Measurements from ENCODE around the gene CENPK.
"Not testable (repeated sequence)": the region's sequence is repeated elsewhere in the genome, so short reads cannot be mapped to it uniquely, and the experiment has no call there.

The CENPK gene

GRCh38 chr5:65506961-65507360 is 56.0 kb downstream of the CENPK start:
- DNase-seq (ENCODE audit: low spot score) = no peak

- DNase-seq (ENCODE audit: low spot score) = no peak
These were observed 73.8 kb downstream of the CENPK start for GRCh38 chr5:65489119-65489518.

GRCh38 chr5:65488038-65488687 is 74.8 kb downstream of the CENPK start:
- DNase-seq (ENCODE audit: low spot score) = not testable (repeated sequence)

DNA sequence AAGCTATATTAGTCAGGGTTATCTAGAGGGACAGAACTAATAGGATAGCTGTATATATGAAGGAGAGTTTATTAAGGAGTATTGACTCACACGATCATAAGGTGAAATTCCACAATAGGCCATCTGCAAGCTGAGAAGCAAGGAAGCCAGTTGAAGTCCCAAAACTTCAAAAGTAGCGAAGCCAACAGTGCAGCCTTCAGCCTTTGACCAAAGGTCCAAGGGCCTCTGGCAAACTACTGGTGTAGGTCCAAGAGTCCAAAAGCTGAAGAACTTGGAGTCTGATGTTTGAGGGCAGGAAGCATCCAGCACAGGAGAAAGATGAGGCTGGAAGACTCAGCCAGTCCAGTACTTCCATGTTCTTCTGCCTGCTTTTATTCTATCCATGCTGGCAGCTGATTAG is 76.2 kb downstream of the CENPK start:
- DNase-seq (ENCODE audit: low spot score) = not testable (repeated sequence)

DNA sequence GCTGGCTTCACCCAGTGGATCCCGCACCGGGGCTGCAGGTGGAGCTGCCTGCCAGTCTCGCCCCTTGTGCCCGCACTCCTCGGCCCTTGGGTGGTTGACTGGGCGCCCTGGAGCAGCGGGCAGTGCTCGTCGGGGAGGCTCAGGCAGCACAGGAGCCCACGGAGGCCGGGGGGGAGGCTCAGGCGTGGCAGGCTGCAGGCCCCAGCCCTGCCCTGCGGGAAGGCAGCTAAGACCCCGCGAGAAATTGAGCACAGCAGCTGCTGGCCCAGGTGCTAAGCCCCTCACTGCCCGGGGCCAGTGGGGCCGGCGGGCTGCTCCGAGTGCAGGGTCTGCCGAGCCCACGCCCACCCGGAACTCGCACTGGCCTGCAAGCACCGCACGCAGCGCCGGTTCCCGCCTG is 77.6 kb downstream of the CENPK start:
- no peak for DNase-seq (ENCODE audit: low spot score)

DNA sequence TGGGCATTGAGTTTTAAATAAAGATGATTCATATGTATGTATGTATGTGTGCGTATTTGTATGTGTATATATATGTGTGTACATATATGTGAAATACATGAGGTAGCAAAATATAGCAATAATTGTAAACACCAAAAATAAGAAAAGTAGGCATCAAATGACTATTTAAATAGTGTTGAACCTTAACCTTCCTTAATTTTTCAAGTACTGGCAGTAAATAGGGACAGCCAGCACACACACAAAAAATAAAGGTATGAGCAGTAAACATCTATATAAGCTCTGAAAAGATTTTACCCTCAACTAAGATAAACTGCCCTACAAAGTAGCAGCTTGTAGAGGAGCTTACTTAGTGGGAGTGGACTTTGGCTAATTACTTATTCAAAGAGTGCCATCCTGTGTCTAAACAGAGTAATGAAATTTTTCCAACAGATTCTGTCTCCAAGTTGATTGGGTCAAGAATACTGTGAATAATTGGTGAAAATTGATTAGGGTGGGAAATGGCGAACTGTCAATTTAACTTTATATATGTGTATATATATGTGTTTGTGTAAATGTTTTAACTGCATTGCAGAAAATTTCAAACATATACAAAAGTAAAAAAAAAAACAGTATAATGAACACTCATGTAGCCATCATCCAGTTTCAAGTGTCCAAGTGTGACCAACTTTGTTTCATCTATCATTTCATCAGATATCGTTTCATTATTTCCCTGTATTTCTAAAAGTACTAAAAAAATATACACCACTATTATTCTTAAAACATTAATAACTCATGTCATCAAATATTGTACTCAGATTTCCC is 79.2 kb downstream of the CENPK start:
- DNase-seq (ENCODE audit: low spot score) = peak; percentile 83

- DNase-seq (ENCODE audit: low spot score) = peak; percentile 58
These were observed 80.0 kb downstream of the CENPK start for GRCh38 chr5:65482736-65483545.

- no peak for DNase-seq (ENCODE audit: low spot score)
These were observed 80.7 kb downstream of the CENPK start for GRCh38 chr5:65482296-65482735.

- peak; percentile 96 for DNase-seq (ENCODE audit: low spot score)
These were observed 81.2 kb downstream of the CENPK start, which contains the start of gene ADAMTS6 for GRCh38 chr5:65481635-65482295. Gene ADAMTS6, minus strand, starts transcription at chr5:65481920. Its CDS starts 8,247 bp downstream, at chr5:65473673.

DNA sequence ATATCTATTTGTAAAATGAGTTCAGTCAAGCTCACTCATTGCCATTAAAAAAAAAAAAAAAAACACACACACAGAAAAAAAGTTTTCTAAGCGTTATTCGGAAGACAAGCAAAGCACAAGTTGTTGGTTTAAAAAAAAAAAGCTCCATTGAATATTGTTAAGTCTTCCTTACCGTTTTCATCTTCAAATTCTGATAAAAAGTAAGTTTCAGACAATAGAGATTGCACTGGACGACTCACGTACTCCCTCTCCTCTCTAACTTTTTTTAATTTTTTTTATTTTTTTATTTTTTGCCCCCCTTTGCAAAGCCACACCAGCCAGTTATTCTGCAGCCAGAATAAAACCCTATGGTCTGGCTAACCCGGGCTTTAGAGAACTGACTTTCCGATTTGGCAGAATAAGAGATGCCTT is 81.8 kb downstream of the CENPK start:
- DNase-seq (ENCODE audit: low spot score) = no peak

DNA sequence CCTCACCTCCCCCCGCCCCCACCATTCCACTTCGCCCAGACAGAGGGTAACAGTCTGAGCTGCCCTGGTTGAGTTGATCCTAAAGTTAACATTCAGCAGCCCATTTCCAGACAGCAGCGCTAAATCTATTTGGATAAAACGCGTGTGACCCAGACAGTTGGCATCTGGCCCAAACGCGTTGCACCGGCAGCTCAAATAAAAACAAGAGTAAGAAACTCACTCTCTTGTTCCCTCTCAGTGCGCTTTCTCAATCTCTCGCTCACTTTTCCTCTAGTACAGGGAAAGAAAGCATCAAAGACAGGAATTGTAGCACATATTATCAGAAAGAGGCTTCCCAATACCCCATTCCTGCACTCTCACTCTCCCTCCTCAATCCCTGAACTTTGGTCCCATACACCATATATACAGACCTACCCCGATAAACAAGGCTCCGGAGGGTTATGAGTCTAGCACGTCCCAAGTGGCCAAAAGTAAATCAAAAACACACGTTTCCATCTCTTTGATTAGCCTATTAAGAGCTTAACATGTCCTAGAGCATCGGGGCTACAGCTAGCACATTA is 82.6 kb downstream of the CENPK start:
- DNase-seq (ENCODE audit: low spot score) = peak; percentile 86

DNA sequence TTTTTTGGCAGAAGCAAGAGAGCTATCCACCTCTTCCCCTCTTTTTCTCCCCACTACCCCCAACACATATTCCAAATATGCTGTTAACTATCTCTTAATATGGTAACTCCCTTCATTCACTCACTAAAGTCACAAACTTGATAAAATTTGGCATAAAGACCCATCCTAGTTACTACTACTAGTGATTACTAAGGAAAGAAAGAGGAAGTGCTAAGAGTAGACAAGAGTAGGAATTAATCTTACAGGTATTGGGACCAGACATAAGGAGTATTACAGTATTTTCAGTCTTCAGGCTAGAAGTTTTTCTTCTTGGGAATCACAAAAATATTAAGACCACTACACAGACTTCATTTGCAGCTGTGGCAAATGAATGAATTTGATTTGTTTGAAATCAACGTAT is 83.4 kb downstream of the CENPK start:
- no peak for DNase-seq (ENCODE audit: low spot score)

DNA sequence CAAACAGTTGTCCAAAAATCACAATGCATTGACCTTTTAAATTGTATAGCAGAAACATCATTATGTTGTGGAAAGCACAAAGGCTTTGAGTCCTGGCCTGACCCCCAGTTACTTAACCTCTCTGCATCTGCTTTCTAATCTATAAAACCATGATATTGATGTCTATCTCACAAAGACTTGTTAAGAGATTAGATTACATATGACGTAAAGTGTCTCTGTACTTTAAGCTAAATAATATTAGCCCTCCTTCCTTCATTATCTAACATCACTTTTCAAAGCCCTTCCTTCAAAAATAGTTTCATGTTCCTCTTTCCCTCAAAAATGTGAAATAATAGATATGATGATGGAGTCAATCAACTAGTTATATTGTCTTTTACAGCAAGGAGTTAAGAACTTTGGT is 84.6 kb downstream of the CENPK start:
- DNase-seq (ENCODE audit: low spot score) = no peak

DNA sequence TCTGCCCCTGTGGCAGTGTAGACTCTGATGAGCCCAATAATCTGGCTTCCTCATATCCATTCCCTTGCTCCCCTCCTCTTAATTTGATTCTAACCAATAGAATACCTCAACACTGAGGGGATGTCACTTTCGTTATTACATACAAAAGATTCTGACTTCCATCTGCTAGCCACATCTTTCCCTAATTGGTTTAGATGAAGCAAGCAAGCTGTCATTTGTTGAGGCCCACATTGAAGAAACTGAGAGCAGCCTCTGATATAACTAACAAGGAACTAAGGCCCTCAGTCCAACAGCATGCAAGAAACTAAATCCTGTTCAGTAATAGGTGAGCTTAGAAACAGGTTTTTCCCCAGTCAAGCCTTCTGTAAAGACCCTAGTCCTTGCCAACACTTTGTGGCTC is 87.1 kb downstream of the CENPK start:
- DNase-seq (ENCODE audit: low spot score) = no peak

DNA sequence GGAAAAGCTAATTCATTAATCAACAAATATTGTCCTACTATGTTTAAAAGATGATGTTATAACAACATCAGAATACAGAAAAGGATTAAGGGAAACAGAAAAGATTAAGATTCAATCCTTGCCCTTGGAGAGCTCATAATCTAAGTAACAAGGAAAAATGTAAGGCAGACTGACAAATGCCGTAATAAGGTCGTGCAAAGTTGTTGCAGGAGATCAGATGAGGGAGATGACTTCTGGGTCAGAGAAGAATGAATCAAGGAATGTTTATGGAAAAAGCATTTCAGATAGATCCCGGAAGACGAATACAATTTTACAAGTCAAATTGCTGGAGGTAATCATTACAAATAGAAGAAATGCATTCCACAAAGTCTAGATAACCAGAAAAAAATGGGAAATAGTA is 87.6 kb downstream of the CENPK start:
- DNase-seq (ENCODE audit: low spot score) = no peak

DNA sequence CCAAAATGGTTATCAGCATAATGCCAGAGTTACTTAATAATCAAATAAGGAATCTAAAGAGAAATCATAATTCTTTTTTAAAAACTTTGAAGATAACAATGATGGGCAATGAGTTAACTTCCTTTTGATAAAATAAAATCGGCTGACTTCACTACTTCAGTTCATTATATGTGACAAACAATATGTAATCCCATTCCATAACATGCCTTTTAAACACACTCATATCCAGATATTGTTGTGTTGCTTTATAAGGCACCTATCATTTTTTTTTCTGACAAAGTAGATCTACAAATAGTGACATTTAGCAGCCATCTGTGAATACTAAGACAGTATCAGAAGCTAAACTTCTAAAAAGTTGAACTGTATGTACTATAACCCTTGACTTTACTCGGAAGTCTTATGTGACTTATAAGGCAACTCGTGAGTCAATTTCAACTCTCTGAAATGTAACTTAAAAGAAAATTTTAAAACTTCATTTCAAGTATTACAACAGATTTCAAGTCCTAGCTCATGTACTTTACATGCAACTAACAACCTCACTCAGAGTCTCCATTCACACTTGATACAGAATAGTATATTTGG is 88.7 kb downstream of the CENPK start:
- no peak for DNase-seq (ENCODE audit: low spot score)

GRCh38 chr5:65468633-65469032 is 94.3 kb downstream of the CENPK start:
- no peak for DNase-seq (ENCODE audit: low spot score)
